Liver (tissue), 3 donors: ENCODE measurements around the gene OSBP2.

Source experiments
- GABPA ChIP-seq, 2 donors: IDR thresholded peaks in 1 of 2; conservative IDR thresholded peaks in 1 of 2; 2 replicates each; pipeline ENCODE4 v1.6.1; 2016; ENCODE audit warnings: antibody characterized with exemption in 2 of 2, mild to moderate bottlenecking in 1 of 2, moderate library complexity in 1 of 2
- JUND ChIP-seq, 2 donors: IDR thresholded peaks; 2 replicates each; pipeline ENCODE4 v1.6.1; 2016; ENCODE audit warnings: antibody characterized with exemption in 2 of 2
- NR2F2 ChIP-seq: IDR thresholded peaks from 2 replicates; pipeline ENCODE4 v1.6.1; 2016; ENCODE audit warnings: antibody characterized with exemption
- RAD21 ChIP-seq, 2 donors: IDR thresholded peaks; 2 replicates each; pipeline ENCODE4 v1.6.1; 2016; ENCODE audit warnings: antibody characterized with exemption in 2 of 2, mild to moderate bottlenecking in 2 of 2
- RXRA ChIP-seq, 2 donors: IDR thresholded peaks; 2 replicates each; pipeline ENCODE4 v1.6.1; 2017 to 2018; ENCODE audit warnings: antibody characterized with exemption in 2 of 2, mild to moderate bottlenecking in 1 of 2
- TAF1 ChIP-seq: conservative IDR thresholded peaks from 2 replicates; pipeline ENCODE4 v1.6.1; 2016; ENCODE audit warnings: antibody characterized with exemption, mild to moderate bottlenecking
- YY1 ChIP-seq: IDR thresholded peaks from 2 replicates; pipeline ENCODE4 v1.6.1; 2016; ENCODE audit warnings: antibody characterized with exemption, mild to moderate bottlenecking
- TF ChIP-seq, protein P1 (sequence below): IDR thresholded peaks from 2 replicates; pipeline ENCODE4 v1.6.1; 2016; ENCODE audit warnings: antibody characterized with exemption
- TF ChIP-seq, protein P2 (sequence below): fragments of 150-350 bp; IDR thresholded peaks from 2 replicates; pipeline ENCODE4 v1.5.1; 2017; ENCODE audit warnings: improper control_type of control experiment, low read depth, low read length; ENCODE audit not compliant: missing input control
- TF ChIP-seq, protein P3 (sequence below): IDR thresholded peaks from 2 replicates; pipeline ENCODE4 v1.6.1; 2016; ENCODE audit warnings: antibody characterized with exemption
- TF ChIP-seq, protein P4 (sequence below): IDR thresholded peaks from 2 replicates; pipeline ENCODE4 v1.6.1; 2016; ENCODE audit warnings: antibody characterized with exemption, mild to moderate bottlenecking
- donor health status: healthy.
- donor health status: healthy.

DNA sequence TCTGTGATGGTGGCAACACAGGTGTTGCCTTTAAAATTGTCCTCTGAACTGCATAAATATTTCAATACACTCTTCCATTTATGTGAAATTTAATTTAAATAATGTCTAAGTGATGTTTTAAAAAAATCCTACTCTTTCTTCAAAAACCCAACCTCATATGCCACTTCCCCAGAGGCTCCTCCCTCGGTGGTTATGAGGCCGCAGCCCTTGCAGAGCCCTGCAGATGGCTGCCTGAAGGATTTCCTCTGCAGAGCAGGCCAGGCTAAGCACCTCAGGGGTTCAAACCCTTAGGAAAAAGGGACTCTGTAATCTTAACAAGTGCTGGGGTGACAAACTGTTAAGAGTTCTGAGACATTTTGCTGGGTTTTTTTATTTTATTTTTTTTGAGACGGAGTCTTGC is 248.7 kb downstream of the OSBP2 start:
- TF ChIP-seq, protein P1, sequence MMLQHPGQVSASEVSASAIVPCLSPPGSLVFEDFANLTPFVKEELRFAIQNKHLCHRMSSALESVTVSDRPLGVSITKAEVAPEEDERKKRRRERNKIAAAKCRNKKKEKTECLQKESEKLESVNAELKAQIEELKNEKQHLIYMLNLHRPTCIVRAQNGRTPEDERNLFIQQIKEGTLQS, result no peak
- TF ChIP-seq, protein P2, sequence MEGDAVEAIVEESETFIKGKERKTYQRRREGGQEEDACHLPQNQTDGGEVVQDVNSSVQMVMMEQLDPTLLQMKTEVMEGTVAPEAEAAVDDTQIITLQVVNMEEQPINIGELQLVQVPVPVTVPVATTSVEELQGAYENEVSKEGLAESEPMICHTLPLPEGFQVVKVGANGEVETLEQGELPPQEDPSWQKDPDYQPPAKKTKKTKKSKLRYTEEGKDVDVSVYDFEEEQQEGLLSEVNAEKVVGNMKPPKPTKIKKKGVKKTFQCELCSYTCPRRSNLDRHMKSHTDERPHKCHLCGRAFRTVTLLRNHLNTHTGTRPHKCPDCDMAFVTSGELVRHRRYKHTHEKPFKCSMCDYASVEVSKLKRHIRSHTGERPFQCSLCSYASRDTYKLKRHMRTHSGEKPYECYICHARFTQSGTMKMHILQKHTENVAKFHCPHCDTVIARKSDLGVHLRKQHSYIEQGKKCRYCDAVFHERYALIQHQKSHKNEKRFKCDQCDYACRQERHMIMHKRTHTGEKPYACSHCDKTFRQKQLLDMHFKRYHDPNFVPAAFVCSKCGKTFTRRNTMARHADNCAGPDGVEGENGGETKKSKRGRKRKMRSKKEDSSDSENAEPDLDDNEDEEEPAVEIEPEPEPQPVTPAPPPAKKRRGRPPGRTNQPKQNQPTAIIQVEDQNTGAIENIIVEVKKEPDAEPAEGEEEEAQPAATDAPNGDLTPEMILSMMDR, result no peak
- TF ChIP-seq RAD21 (IDR thresholded peaks at IDR 0.05) (no peak), GABPA (IDR thresholded peaks at IDR 0.05 in 1 of 2, conservative IDR thresholded peaks at IDR 0.05 in 1 of 2) (no peak), JUND (IDR thresholded peaks at IDR 0.05) (no peak), TAF1 (no peak), NR2F2 (no peak), YY1 (no peak), RXRA (IDR thresholded peaks at IDR 0.05) (no peak)
- TF ChIP-seq, protein P3, sequence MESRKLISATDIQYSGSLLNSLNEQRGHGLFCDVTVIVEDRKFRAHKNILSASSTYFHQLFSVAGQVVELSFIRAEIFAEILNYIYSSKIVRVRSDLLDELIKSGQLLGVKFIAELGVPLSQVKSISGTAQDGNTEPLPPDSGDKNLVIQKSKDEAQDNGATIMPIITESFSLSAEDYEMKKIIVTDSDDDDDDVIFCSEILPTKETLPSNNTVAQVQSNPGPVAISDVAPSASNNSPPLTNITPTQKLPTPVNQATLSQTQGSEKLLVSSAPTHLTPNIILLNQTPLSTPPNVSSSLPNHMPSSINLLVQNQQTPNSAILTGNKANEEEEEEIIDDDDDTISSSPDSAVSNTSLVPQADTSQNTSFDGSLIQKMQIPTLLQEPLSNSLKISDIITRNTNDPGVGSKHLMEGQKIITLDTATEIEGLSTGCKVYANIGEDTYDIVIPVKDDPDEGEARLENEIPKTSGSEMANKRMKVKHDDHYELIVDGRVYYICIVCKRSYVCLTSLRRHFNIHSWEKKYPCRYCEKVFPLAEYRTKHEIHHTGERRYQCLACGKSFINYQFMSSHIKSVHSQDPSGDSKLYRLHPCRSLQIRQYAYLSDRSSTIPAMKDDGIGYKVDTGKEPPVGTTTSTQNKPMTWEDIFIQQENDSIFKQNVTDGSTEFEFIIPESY, result no peak
- TF ChIP-seq, protein P4, sequence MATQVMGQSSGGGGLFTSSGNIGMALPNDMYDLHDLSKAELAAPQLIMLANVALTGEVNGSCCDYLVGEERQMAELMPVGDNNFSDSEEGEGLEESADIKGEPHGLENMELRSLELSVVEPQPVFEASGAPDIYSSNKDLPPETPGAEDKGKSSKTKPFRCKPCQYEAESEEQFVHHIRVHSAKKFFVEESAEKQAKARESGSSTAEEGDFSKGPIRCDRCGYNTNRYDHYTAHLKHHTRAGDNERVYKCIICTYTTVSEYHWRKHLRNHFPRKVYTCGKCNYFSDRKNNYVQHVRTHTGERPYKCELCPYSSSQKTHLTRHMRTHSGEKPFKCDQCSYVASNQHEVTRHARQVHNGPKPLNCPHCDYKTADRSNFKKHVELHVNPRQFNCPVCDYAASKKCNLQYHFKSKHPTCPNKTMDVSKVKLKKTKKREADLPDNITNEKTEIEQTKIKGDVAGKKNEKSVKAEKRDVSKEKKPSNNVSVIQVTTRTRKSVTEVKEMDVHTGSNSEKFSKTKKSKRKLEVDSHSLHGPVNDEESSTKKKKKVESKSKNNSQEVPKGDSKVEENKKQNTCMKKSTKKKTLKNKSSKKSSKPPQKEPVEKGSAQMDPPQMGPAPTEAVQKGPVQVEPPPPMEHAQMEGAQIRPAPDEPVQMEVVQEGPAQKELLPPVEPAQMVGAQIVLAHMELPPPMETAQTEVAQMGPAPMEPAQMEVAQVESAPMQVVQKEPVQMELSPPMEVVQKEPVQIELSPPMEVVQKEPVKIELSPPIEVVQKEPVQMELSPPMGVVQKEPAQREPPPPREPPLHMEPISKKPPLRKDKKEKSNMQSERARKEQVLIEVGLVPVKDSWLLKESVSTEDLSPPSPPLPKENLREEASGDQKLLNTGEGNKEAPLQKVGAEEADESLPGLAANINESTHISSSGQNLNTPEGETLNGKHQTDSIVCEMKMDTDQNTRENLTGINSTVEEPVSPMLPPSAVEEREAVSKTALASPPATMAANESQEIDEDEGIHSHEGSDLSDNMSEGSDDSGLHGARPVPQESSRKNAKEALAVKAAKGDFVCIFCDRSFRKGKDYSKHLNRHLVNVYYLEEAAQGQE, result no peak
